Muscle layer of colon (tissue), 2 donors: ENCODE measurements around the gene DNMT3B.
A peak's percentile ranks its signal among the peaks of the same experiment; 100 is the strongest.

Source experiments
- H3K27ac ChIP-seq: one replicate; pipeline ENCODE4 v1.7.0; 2013; ENCODE audit warnings: low read depth, mild to moderate bottlenecking, low read length, moderate library complexity
- H3K27me3 ChIP-seq, 2 donors: one replicate each; pipeline ENCODE4 v1.7.0; 2013; ENCODE audit warnings: low read length in 2 of 2, mild to moderate bottlenecking in 2 of 2; ENCODE audit not compliant: insufficient read depth in 2 of 2, control insufficient read depth in 1 of 2
- H3K36me3 ChIP-seq: one replicate; pipeline ENCODE4 v1.7.0; 2013; ENCODE audit warnings: mild to moderate bottlenecking, low read length; ENCODE audit not compliant: insufficient read depth
- H3K4me1 ChIP-seq: one replicate; pipeline ENCODE4 v1.7.0; 2013; ENCODE audit warnings: mild to moderate bottlenecking, low read length; ENCODE audit not compliant: insufficient read depth
- H3K4me3 ChIP-seq, 2 donors: one replicate each; pipeline ENCODE4 v1.7.0; 2013; ENCODE audit warnings: low read length in 2 of 2, low read depth in 1 of 2, mild to moderate bottlenecking in 1 of 2, moderate library complexity in 1 of 2
- H3K9ac ChIP-seq: one replicate; pipeline ENCODE4 v1.7.0; 2013; ENCODE audit warnings: low read length
- H3K9me3 ChIP-seq: one replicate; pipeline ENCODE4 v1.7.0; 2013; ENCODE audit warnings: mild to moderate bottlenecking, low read length
- donor health status: abdominal sarcoma.
- donor health status: Adenocarcinoma of cecum.

DNMT3B gene

DNA sequence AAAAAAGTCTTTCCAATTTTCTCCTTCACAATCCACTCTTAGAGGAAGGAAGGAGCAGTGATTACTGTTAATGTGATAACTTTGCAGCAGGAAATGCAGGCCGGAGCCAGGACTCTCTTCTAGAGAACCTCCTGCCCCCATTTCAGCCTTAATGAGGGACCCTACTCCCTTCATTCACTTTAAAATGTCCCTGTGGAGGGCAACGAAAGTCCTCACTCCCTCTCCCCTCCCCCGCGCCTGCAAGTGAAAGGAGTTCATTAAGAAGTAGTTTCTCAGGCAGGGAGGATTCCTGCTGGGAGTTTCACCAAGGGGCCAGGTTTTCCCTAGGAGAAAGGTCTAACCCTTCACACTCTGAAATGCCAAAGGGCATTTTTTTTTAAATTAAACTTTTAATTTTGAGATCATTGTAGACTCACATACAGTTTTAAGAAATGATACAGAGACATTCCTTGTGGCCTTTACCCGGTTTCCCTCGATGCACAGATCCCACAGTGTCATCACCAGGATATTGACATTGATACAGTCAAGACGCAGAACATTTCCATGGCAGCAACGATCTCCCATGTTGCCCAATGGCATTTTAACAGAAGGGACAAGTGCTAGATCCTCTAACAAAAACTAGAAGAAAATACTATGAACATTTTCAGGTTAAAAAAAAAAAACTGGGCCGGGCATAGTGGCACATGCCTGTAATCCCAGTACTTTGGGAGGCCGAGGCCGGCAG is 12.1 kb upstream of the DNMT3B start:
- Histone ChIP-seq H3K4me3 (no peak overlapping the region), H3K9ac (no peak overlapping the region), H3K9me3 (no peaks in the 10 kb centered on the region), H3K4me1 (no peaks in the 10 kb centered on the region), H3K27me3 (no peaks in the 10 kb centered on the region), H3K36me3 (no peaks in the 10 kb centered on the region), H3K27ac (no peak overlapping the region)

DNA sequence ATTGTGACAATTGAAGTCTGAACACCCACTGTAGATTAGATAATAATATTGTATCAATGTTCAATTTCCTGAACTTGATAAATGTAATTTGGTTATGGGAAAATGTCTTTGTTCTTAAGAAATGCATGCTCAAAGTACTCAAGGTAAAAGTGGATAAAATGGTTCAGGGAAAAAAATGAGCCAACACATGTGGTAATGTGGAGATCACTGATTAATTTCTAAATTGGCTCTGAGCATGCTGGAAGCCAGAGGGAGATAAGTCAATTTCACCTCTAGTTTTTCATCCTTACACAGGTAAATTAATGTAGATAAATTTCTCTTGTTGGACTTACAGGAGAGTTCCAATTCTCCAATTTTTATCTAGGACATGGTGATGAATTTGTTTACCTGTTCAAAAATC is 10.9 kb upstream of the DNMT3B start:
- H3K9ac ChIP-seq, result no peak overlapping the region
- H3K36me3 ChIP-seq, result no peaks in the 10 kb centered on the region
- no peaks in the 10 kb centered on the region for H3K9me3 ChIP-seq
- H3K4me3 ChIP-seq, result no peak overlapping the region
- no peaks in the 10 kb centered on the region for H3K4me1 ChIP-seq
- no peak overlapping the region for H3K27ac ChIP-seq
- H3K27me3 ChIP-seq, result no peaks in the 10 kb centered on the region

DNA sequence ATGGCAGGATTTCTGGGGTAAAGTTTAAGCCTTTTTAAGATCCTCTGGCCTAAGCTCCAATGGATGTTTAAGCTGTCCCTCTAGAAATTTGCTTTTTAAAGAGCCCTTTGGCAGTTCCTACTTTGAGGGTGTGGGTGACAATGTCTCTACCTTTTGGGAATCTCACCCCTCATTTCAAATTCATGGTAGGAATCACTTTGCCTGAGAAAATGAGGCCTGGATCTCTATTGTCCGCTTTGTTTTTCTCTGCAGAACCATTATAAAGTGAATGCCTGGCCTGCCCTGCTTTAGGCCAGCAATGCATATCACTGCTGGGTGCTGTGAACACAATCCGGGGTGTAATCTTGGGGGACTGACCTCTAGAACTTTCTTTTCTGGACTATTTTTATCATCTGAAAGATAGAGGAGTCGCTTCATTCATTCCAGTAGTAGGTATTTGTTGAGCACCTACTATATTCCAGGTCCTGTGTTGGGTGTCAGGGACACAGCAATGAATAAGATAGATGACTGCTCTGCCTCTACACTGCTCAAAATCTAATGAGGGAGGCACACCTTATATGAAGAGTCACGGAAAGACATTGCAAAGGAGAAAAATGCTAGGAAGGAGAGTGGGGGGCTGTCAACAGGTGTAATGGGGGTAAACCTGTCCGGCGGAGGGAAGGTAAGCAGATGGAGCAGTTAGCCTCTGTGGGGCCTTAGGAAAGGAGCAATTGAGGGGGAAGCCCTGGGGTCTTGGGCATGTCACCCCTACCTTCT is 10.3 kb upstream of the DNMT3B start:
- no peaks in the 10 kb centered on the region for H3K4me1 ChIP-seq
- H3K4me3 ChIP-seq, result no peak overlapping the region
- H3K27me3 ChIP-seq, result no peaks in the 10 kb centered on the region
- no peak overlapping the region for H3K9ac ChIP-seq
- H3K9me3 ChIP-seq, result no peaks in the 10 kb centered on the region
- no peak overlapping the region for H3K27ac ChIP-seq
- no peaks in the 10 kb centered on the region for H3K36me3 ChIP-seq

DNA sequence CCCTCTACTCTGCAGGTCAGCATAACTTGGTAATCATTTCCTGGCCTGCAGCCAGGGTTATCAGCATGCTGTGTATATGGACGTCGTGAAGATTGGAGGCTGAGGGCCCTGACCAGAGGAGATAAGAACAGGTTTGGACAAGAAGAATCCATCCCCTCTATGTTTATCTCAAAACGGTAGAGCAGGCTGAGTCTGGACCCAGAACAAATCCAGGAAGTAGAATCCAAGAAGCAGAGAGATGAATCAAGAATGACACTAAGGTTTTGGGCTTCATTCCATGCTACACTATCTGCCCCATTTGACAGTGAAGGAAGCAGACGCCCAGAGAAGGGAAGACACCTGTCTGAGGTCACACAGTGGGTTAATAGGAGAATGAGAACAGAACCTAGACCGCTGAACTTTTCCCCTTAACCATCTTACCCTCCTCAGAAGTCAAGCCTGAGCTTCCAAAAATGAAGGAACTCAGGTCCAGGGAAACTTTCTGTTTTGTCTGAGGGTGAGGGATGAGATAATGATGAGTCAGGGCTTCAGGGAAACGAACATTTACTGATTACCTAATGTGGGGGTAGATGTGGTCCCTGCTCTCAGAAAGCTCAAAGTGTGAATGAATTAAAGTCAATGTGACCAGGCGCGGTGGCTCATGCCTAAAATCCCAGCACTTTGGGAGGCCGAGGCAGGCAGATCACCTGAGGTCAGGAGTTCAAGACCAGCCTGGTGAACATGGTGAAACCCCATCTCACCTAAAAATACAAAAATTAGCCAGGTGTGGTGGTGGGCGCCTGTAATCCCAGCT is 9.5 kb upstream of the DNMT3B start:
- H3K9ac ChIP-seq, result no peak overlapping the region
- H3K4me1 ChIP-seq, result no peaks in the 10 kb centered on the region
- H3K4me3 ChIP-seq, result no peak overlapping the region
- H3K27me3 ChIP-seq, result no peaks in the 10 kb centered on the region
- H3K27ac ChIP-seq, result no peak overlapping the region
- no peaks in the 10 kb centered on the region for H3K9me3 ChIP-seq
- no peaks in the 10 kb centered on the region for H3K36me3 ChIP-seq

DNA sequence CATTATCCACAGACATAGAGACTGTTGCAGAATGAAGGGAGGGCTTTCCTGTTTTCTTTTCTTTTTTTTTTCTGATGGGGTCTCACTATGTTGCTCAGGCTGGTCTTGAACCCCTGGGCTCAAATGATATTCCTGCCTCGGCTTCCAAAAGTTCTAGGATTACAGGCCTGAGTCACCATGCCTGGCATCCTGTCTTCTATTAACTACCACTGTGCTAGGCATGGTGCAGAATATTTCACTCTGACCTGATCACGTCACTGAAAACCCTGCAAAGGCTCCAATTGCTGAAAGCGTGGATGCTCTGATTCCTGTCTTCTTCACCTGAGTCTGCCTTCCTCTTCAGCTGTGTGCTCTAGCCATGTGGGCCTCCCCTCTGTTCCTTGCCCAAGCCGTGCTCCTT is 8.5 kb upstream of the DNMT3B start:
- Histone ChIP-seq H3K9me3 (no peaks in the 10 kb centered on the region), H3K27ac (no peak overlapping the region), H3K9ac (no peak overlapping the region), H3K4me1 (no peaks in the 10 kb centered on the region), H3K4me3 (no peak overlapping the region), H3K36me3 (no peaks in the 10 kb centered on the region), H3K27me3 (no peaks in the 10 kb centered on the region)

- Histone ChIP-seq H3K9ac (no peak overlapping the region), H3K9me3 (no peaks in the 10 kb centered on the region), H3K4me1 (no peaks in the 10 kb centered on the region), H3K36me3 (no peaks in the 10 kb centered on the region), H3K27me3 (no peaks in the 10 kb centered on the region), H3K4me3 (no peak overlapping the region), H3K27ac (no peak overlapping the region)
Observed at GRCh38 chr20:32756156-32756555, 6.0 kb upstream of the DNMT3B start.

DNA sequence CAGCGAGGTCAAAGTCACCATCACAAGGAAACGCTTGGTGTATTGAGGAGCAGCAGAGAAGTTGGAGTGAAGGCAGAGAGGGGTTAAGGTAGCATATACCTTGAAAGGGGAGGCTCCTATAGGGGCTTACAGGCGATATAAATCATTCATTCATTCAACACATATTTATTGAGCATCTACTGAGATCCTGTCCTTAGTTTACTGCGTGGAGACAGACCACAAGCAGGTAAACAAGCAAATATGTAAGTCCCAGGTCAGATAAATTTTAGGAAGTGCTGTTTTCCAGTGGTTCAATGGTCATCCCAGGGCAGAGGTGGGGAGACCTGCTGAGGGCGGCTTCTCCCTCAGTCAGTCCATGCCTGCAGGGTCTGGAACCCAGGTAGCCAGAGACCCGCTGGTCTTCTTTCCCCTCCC is 761 bp upstream of the DNMT3B start:
- Histone ChIP-seq H3K36me3 (no peaks in the 10 kb centered on the region), H3K9me3 (no peaks in the 10 kb centered on the region), H3K4me3 (peak overlapping the region; percentile 77 to 88), H3K9ac (no peak overlapping the region), H3K4me1 (peaks cover 19% of the 10 kb centered on the region), H3K27me3 (no peaks in the 10 kb centered on the region), H3K27ac (no peak overlapping the region)

DNA sequence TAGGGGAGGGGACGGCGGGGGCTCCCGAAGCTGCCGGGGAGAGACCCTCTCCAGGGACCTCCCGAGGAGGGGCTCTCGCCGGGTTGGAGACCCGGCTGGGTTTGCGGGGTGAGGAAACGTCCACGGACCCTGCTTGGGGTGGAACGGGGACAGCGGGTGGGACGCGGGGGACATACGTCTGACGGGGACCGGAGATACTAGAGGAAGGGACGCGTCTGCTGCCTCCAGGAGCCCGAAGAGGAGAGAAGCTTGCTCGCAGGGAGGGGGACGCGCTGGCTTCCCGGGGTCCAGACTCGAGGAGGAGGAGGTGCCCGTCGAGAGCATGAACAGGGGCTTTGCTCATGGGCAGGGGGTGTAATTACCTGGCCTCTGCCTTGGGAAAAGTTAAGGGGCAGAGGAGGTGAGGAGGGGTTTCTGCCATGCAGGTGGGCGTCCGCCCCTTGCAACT is 593 bp downstream of the DNMT3B start:
- peak overlapping the region; percentile 41 for H3K27ac ChIP-seq
- peak overlapping the region; percentile 13 for H3K9ac ChIP-seq

GRCh38 chr20:32763202-32764004 is 1.2 kb downstream of the DNMT3B start:
- peaks cover 19% of the 10 kb centered on the region for H3K4me1 ChIP-seq
- H3K27me3 ChIP-seq, result no peaks in the 10 kb centered on the region
- peak overlapping the region; percentile 77 to 88 for H3K4me3 ChIP-seq
- no peaks in the 10 kb centered on the region for H3K9me3 ChIP-seq
- H3K36me3 ChIP-seq, result no peaks in the 10 kb centered on the region
- peak overlapping the region; percentile 13 for H3K9ac ChIP-seq
- H3K27ac ChIP-seq, result no peak overlapping the region

More for the DNA sequence above, 593 bp downstream of the DNMT3B start:
- Histone ChIP-seq H3K4me1 (peaks cover 19% of the 10 kb centered on the region), H3K9me3 (no peaks in the 10 kb centered on the region), H3K27me3 (no peaks in the 10 kb centered on the region), H3K36me3 (no peaks in the 10 kb centered on the region), H3K4me3 (peak overlapping the region; percentile 77 to 88)

DNA sequence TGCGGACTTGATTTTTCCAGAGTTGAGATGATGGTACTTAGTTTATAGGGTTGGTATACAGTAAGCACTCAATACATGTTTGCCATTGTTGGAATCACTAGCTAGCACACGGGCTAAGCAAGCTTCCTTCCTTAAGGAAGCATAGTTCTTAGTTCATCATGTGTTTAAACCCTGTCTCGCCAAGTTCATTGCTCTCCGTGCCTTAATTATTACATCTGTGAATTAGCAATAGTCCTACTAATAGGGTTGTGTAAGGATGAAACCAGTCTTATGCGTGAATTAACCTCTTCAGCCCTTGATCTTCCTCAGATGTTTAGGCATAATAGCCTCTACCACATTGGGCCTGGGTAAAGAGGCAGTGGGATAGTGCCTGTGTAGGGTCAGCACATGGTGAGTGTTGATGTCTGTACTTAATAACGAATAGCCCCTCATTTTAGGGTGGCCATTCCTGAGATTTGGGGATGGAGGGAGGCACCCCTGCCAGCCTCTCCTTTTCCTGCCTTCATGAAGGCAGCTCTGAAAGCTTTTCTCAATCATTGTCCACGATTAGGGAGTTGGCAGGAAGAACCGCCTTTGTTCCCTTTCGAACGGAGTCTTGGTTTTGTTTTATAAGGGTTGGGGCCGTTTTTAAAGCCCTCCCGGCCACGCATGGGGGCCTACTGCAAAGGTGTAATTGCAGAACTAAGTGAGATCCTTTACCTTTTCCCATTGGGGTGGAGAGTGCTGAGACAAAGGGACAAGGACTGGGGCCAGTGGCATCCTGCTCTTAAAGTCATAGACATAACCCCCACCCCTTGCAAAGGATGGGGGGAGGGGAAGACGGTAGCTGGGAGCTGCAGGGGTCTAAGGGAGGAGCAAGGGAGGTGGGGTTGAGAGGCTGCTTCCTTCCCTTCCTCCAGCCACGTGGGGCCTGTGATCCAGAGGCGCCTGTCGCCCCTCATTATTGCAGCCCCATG is 2.1 kb downstream of the DNMT3B start:
- no peaks in the 10 kb centered on the region for H3K27me3 ChIP-seq
- H3K9me3 ChIP-seq, result no peaks in the 10 kb centered on the region
- H3K27ac ChIP-seq, result no peak overlapping the region
- no peak overlapping the region for H3K9ac ChIP-seq
- no peak overlapping the region for H3K4me3 ChIP-seq
- no peaks in the 10 kb centered on the region for H3K36me3 ChIP-seq
- peaks cover 19% of the 10 kb centered on the region for H3K4me1 ChIP-seq
